ENCODE data around the gene CRACR2B.

GRCh38 chr11:826227-826621 is 1.5 kb upstream of the CRACR2B start:
- TF ChIP-seq EZH2phosphoT487 (conservative IDR thresholded peaks at IDR 0.05; ENCODE audit: low read length) (no peak), CTCF (IDR thresholded peaks at IDR 0.05; ENCODE audit: insufficient read depth, low read length, poor library complexity, severe bottlenecking) (no peak)
